ENCODE measurements around the gene NAALADL2.

NAALADL2 gene

DNA sequence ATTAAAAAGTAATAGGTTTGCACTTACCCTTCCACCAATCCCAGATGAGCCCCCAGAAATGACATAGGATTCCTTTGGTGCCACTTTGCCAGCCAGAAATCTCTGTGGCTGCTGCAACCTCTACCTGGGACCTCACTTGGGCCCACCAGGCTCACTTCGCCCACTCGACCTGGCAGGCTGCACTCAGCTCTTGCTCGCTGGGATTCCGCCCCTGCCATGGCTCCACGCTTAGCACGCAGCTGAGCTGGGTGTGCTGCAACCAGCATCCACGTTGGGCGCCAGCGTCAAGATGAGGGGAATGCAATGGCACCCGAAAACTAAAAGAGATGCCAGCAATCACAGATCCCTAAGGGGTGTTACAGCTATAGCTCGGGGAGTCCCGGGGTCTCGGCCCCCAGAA is 761.0 kb downstream of the NAALADL2 start:
- no peak for TF ChIP-seq ZFX (IDR thresholded peaks at IDR 0.05)
- no peak for TF ChIP-seq CTCF (conservative IDR thresholded peaks at IDR 0.05)
- no peak overlapping the region for H3K27ac ChIP-seq

- TF ChIP-seq CTCF (conservative IDR thresholded peaks at IDR 0.05) = no peak
- no peak for TF ChIP-seq ZFX (IDR thresholded peaks at IDR 0.05)
- H3K27ac ChIP-seq = no peak overlapping the region
Measured at GRCh38 chr3:175620532-175620931, 761.4 kb downstream of the NAALADL2 start.

DNA sequence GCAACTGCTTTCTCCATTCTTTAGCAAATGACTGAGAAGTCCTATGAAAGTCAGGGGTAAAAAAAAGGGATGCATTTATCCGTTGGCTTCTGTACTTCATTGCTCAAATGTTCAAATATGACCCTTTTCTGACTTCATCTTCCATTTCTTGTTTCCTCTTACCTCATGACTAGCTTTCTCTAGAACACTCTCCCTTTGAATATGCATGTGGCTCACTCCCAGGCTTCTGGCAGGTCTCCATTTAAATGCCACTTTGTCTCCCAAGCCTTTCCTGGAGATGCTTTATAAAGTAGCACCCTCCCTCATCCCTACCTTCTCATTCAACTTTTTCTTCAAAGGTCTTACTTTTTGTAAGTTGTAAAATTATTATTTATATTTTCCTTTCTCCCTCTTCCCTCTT is 781.8 kb downstream of the NAALADL2 start:
- no peak for TF ChIP-seq ZFX (IDR thresholded peaks at IDR 0.05)
- no peak for TF ChIP-seq CTCF (conservative IDR thresholded peaks at IDR 0.05)

GRCh38 chr3:175646865-175647264 is 787.7 kb downstream of the NAALADL2 start:
- H3K27ac ChIP-seq = no peak overlapping the region
- no peak for TF ChIP-seq ZFX (IDR thresholded peaks at IDR 0.05)
- TF ChIP-seq CTCF (conservative IDR thresholded peaks at IDR 0.05) = no peak

More for the DNA sequence above, 781.8 kb downstream of the NAALADL2 start:
- H3K27ac ChIP-seq = no peak overlapping the region

- no peak overlapping the region for H3K27ac ChIP-seq
- TF ChIP-seq ZFX (IDR thresholded peaks at IDR 0.05) (no peak), CTCF (conservative IDR thresholded peaks at IDR 0.05) (no peak)
Measured at GRCh38 chr3:175648899-175649298, 789.8 kb downstream of the NAALADL2 start.

DNA sequence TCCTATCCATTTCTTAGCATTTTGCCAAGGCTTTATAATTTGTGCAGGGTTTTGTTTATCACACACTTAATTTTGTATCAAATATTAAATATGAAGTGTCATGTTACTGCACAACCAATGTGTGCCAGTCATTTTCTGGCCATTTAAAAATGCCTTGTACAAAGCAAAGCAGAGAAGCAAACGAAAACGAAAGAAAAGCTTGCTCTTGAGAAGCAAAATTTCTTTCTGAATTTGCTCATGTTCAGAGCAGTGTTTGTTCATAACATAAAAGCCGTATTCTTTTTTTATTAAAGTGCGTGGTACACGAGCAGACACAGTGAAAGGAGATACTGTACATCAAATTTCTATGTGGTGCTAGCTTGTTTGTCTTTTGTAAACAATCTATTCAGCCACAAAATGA is 792.6 kb downstream of the NAALADL2 start:
- no peak for TF ChIP-seq CTCF (conservative IDR thresholded peaks at IDR 0.05)
- no peak for TF ChIP-seq ZFX (IDR thresholded peaks at IDR 0.05)
- no peak overlapping the region for H3K27ac ChIP-seq

DNA sequence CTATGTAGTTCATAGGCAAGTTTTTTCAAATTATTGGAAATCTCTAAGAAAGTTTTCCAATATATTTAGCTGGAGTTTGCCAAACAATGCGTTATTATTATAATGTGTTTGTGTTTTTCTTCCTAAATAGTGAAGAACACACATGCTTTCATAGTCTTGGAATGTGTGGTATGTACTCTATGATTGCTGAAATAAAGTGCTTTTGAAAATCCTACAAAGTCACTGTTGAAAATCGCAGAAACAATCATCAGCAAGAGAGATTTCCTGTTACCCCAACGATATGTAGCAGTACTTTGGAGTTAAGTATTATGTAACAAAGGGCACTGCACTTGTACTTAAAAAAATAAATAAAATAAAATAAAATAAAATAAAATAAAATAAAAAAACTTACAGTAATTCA is 796.2 kb downstream of the NAALADL2 start:
- TF ChIP-seq CTCF (conservative IDR thresholded peaks at IDR 0.05) (no peak), ZFX (IDR thresholded peaks at IDR 0.05) (no peak)

More for the DNA sequence above, 796.2 kb downstream of the NAALADL2 start:
- H3K27ac ChIP-seq = no peak overlapping the region
